SK-N-MC (cell line): ENCODE data around the gene CNGA2.

Source experiments
- EZH2 ChIP-seq: fragments of 200-600 bp; sonication (generic); IDR thresholded peaks from one replicate; pipeline ENCODE4 v1.6.1; 2017; ENCODE audit warnings: antibody characterized with exemption
- FOXP2 ChIP-seq: optimal IDR thresholded peaks from 2 replicates; pipeline ENCODE3; 2011; ENCODE audit warnings: mild to moderate bottlenecking, moderate library complexity; ENCODE audit not compliant: insufficient read depth; ENCODE audit errors: extremely low read length, control extremely low read depth
- POLR2AphosphoS5 ChIP-seq: IDR thresholded peaks from 2 replicates; pipeline ENCODE4 v1.6.1; 2012; ENCODE audit warnings: mild to moderate bottlenecking, low read depth, low read length, borderline replicate concordance

DNA sequence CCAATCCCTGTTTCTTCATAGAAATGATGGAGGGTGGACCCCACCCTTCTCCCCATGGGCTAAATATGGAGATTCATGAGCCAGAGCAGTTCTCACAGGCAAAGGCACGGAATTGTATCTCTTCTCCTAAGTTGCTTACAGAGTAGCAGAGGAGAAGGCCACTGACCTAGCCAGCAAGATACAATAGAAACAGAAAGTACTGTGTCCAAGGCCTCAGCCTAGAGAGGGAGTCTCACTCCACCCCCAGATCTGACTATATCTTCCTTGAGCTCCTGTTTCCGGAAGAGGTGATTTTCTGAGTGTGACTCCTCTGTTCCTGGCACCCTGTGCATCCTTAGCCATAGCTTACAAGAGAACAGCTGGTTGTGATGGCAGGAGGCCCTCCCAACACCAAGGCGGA is 18.8 kb upstream of the CNGA2 start, which contains the start of gene FATE1:
- TF ChIP-seq POLR2AphosphoS5 (no peak), EZH2 (no peak), FOXP2 (no peak)
